ENCODE measurements around the gene KCNJ16.

The KCNJ16 gene

DNA sequence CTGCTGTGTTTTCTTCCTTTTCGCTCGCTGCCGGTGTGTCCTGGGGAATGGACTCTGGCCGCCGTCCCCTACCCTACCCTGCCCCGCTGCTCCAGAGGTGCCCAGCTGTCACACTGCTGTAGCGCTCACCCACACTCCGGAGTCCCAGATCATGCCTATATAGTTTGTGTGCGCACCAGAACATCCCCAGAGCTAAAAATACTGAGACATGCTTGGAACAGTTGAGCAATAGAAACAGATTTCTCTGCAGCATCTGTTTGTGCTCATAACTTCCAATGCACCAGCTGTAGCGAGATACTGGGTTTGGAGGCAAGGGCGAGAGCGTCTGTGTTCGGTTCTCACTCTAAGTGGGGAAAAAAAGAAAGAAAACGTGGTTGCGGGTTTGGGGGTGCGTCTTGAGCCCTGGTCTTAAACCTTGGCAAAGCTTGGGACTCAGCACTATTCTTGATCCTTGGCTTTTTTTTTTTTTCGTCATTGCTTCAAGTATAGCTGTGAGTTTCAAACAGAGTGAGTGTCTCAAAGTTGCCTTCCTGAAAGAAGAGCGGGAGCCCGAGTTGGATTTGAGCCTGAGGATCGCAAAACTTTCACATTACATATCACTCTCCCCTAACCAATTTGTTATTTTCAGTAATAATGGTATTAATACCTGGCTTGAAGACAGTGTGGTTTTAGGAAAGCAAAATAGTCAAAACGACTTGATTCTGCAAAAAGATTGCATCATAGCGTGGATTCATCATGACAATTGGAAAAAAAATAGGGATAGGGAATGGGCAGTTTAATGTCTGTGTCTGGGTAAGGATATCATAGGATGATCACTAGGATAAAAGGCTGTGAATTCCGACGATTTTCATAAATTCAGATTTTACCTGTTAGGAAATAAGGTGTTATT is 94.9 kb downstream of the KCNJ16 start:
- no peak for DNase-seq (ENCODE audit: low spot score)

- no peak for DNase-seq (ENCODE audit: low spot score)
These were observed 96.1 kb downstream of the KCNJ16 start for GRCh38 chr17:70171159-70171558.

DNA sequence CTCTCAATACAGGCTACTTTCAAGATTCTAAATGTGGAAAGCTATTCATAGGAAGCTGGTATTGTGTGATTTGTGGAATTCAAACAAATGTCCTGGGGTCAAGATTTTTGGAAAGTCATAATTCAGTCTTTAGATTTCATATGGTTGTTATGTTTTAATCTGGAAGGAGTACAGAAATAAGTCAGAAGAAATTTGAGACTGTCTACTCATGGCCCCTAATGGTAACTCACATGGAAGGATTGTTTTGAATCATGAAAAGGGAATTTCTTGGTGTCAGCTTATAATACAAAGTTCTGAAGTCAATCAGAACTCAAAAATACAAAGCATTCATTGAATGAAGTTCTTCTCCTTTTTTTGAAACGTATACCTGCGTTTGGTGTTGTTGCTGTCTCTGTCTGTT is 97.4 kb downstream of the KCNJ16 start:
- DNase-seq (ENCODE audit: low spot score): no peak

GRCh38 chr17:70172923-70173322 is 97.9 kb downstream of the KCNJ16 start:
- no peak for DNase-seq (ENCODE audit: low spot score)

GRCh38 chr17:70173681-70174080 is 98.7 kb downstream of the KCNJ16 start:
- DNase-seq (ENCODE audit: low spot score): no peak

- DNase-seq (ENCODE audit: low spot score): no peak
These were observed 106.4 kb downstream of the KCNJ16 start for GRCh38 chr17:70181376-70181775.

- no peak for DNase-seq (ENCODE audit: low spot score)
These were observed 106.8 kb downstream of the KCNJ16 start for GRCh38 chr17:70181866-70182265.

- no peak for DNase-seq (ENCODE audit: low spot score)
These were observed 108.5 kb downstream of the KCNJ16 start for GRCh38 chr17:70183508-70183907.

DNA sequence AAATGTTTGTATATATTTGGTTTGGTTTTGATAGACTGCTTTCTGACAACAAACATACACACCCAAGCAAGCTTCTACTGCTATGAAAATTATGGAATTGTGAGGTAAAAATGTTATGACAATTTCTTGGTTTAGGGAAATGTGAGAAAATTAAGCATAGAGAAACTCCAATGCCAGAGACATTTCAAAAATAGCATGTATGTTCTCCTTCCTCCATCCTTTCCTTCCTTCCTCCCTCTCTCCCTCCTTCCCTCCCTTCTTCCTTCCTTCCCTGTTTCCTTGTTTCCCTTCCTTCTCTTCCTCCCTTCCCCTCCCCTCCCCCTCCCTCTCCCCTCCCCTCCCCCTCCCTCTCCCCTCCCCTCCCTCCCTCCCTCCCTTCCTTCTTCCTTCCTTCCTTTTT is 109.2 kb downstream of the KCNJ16 start:
- DNase-seq (ENCODE audit: low spot score): no peak

DNA sequence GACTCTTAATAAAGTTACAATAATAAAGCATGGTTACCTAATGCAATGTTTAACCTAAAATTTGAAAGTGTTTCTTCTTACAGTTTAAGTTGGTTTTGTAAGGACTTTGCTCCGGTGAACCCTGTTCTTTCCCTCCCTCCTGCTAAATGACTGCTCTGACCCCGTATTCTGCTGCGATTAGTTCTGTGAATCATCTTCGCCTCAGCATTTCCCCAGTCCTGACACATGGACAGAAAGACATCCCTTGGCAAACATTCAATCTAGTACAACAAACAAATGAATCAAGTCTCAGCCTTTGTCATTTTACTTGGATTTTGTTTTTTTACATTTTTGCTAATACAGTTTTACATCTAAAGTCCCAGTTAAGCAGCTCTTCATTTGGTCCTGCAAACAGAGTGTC is 109.7 kb downstream of the KCNJ16 start:
- DNase-seq (ENCODE audit: low spot score): no peak
